Body of pancreas (tissue), 4 donors: ENCODE data around the gene PDLIM4.

ENCODE experiments used
- POLR2A ChIP-seq, 3 donors: fragments of 450-650 bp; IDR thresholded peaks; one replicate each; pipeline ENCODE4 v1.6.1; 2016; ENCODE audit warnings: antibody characterized with exemption in 3 of 3, mild to moderate bottlenecking in 2 of 3
- TF ChIP-seq, protein P1 (sequence below), 7 experiments: fragments of 450-650 bp in 4 of 7; fragments of 200-600 bp in 3 of 7; sonication (generic) in 3 of 7; IDR thresholded peaks; one replicate each; pipeline ENCODE4 v1.5.1; 2016 to 2019; ENCODE audit warnings: antibody characterized with exemption in 7 of 7

DNA sequence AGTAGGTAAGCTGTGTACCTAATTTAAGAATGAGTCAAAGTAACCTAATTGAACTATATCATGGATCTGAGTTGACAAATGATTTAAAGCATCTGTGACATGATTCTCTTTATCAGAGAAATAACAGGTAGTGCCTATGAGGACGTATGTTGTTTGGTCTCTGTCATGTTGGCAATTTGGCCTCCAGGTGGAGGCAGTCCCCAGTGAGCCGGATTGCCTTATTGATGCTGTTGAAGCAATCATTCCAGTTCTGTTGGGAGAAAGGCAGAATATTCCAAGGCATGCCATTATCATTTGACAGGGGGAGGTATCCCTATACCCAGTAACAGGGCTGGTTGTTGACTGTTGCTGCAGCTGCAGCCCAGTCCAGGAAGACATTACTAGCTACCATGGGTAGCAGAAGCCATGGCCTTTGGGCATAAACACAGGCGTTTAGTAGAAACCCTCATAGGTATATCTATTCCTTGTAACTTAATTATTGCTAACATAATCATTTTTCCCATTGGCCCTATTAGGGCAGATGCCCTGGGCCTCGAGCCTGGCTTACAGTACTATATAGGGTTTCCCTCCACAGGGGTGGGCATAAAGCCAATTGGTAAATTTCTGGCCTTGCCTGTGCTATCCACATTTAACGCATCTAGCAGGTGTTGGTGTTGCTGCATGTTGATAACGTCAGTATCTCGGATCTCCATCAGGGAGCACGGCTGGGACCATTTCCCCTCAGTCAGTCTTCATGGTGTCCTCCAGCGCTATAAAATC, 24.5 kb downstream of the PDLIM4 start:
- TF ChIP-seq POLR2A (IDR thresholded peaks at IDR 0.05), result no peak
- TF ChIP-seq, protein P1, sequence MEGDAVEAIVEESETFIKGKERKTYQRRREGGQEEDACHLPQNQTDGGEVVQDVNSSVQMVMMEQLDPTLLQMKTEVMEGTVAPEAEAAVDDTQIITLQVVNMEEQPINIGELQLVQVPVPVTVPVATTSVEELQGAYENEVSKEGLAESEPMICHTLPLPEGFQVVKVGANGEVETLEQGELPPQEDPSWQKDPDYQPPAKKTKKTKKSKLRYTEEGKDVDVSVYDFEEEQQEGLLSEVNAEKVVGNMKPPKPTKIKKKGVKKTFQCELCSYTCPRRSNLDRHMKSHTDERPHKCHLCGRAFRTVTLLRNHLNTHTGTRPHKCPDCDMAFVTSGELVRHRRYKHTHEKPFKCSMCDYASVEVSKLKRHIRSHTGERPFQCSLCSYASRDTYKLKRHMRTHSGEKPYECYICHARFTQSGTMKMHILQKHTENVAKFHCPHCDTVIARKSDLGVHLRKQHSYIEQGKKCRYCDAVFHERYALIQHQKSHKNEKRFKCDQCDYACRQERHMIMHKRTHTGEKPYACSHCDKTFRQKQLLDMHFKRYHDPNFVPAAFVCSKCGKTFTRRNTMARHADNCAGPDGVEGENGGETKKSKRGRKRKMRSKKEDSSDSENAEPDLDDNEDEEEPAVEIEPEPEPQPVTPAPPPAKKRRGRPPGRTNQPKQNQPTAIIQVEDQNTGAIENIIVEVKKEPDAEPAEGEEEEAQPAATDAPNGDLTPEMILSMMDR (IDR thresholded peaks at IDR 0.05), result no peak
